ENCODE results near the gene GNA15.
"Not testable (repeated sequence)": the region's sequence is repeated elsewhere in the genome, so short reads cannot be mapped to it uniquely, and the experiment has no call there.

The GNA15 gene

DNA sequence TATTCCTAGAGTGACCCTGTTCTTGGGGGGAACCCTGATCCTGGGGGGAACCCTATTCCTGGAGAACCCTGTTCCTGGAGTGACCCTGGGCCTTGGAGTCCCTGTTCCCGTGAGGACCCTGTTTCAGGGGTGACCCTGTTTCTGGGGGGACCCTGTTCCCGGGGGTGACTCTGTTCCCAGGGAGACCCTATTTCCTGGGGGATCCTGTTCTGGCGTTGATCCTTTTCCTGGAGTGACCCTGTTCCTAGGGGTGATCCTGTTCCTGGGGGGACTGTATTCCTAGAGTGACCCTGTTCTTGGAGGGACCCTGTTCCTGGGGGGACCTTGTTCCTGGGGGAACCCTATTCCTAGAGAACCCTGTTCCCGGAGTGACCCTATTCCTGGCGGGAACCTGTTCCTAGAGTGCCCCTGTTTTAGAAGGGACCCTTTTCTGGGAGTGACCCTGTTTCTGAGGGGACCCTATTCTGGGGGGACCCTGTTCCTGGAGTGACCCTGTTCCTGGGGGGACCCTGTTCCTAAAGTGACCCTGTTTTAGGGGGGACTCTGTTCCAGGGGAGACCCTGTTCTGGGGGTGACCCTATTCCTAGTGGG, 15.0 kb downstream of the GNA15 start:
- no peak for DNase-seq

- no peak for DNase-seq
Observed at GRCh38 chr19:3151563-3152418, 16.0 kb downstream of the GNA15 start.

DNA sequence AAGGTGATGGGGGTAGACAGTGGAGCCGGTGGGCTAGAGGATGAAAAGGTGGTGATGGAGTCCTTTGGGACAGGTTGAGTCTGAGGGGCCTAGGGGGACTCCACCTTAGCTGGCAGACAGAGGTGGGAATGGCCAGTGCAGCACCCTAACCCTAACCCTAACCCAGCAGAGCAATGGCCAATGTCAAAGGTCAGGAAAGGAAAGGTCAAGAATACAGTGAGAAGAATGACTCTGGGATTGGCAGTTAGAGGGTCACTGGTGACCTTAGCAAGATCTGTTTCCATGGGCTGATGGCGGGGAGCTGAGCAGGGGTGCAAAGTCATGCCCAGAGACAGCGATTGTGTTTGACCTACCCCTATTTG, 16.6 kb downstream of the GNA15 start:
- DNase-seq, result no peak

- no peak for DNase-seq
Observed at GRCh38 chr19:3153286-3154230, 17.7 kb downstream of the GNA15 start.

GRCh38 chr19:3154447-3154846, 18.6 kb downstream of the GNA15 start:
- DNase-seq, result not testable (repeated sequence)

GRCh38 chr19:3154957-3155736, 19.3 kb downstream of the GNA15 start:
- peak; percentile 30 for DNase-seq

DNA sequence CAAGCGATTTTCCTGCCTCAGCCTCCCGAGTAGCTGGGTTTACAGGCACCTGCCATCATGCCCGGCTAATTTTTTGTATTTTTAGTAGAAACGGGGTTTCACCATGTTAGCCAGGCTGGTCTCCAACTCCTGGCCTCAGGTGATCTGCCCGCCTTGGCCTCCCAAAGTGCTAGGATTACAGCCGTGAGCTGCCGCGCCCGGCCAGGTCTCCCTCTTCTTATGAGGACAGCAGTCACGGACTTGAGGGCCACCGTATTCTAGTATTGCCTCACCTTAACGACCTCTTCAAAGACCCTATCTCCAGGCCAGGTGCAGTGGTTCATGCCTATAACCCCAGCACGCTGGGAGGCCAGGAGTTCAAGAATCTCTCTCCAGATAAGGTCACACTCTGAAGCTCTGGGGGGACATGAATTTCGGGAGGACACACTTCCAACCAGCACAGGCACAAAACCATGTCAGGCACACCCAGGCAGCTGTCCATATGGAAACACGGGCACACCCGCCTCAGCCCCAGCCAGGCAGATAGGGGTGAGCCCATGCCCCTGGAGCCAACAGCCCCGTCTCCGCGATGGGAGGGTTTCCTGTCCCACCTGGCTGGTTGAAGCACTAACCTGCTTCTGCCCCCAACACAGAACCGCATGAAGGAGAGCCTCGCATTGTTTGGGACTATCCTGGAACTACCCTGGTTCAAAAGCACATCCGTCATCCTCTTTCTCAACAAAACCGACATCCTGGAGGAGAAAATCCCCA, 21.4 kb downstream of the GNA15 start:
- no peak for DNase-seq

DNA sequence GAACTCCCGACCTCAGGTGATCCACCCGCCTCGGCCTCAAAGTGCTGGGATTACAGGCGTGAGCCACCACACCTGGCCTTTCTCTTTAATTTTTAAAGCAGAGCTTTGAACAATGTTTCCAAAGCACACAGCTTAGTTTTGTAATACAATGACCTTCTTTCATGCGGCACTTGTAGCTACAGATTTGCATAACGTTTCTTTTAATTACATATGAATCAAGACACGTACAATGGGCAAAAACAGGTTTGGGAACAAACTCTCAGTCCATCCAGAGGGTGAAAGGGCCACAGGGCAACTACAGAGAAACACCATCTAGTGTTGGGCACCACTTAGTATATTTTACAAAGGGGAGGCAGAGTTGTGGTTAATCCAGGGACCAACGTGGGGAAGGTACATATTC, 23.7 kb downstream of the GNA15 start:
- no peak for DNase-seq

DNA sequence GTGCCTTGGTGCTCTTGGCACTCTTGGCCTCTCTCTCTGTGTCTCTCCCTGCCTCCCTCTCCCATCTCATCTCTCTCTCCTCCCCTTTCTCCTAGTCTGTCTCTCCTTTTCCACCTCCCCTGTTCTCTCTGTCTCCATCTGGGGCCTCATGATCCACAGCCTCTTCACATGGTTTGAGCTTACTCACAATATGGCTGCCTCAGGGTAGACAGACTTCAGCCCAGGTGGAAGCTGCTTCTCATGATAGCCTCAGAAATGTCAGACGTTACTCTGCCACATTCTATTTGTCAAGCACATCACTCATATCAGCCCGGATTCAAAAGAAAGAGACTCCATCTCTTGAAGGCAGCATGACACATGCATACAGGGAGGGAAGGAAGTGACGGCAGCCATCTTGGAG, 24.4 kb downstream of the GNA15 start:
- DNase-seq, result no peak

- DNase-seq, result no peak
Observed at GRCh38 chr19:3161453-3161852, 25.6 kb downstream of the GNA15 start.

DNA sequence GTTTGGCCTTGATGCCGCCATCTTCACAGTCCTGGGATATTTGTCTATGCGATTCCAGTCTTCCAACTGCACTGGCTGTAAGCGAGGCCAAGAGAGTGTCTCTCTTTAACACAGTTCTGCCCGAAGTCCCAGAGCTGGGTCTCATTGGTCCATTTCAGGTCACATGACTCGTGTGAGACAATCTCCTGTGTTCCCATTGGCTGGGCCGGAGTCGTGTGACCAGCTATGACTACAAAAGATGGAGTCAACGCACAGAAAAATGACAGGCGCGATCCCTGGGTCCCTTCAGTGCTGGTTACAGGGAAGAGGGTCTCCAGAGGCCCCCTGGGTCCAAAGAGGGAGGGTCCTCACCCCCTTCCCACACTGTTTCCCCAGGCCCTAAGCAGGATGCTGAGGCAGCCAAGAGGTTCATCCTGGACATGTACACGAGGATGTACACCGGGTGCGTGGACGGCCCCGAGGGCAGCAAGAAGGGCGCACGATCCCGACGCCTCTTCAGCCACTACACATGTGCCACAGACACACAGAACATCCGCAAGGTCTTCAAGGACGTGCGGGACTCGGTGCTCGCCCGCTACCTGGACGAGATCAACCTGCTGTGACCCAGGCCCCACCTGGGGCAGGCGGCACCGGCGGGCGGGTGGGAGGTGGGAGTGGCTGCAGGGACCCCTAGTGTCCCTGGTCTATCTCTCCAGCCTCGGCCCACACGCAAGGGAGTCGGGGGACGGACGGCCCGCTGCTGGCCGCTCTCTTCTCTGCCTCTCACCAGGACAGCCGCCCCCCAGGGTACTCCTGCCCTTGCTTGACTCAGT, 26.8 kb downstream of the GNA15 start:
- no peak for DNase-seq

DNA sequence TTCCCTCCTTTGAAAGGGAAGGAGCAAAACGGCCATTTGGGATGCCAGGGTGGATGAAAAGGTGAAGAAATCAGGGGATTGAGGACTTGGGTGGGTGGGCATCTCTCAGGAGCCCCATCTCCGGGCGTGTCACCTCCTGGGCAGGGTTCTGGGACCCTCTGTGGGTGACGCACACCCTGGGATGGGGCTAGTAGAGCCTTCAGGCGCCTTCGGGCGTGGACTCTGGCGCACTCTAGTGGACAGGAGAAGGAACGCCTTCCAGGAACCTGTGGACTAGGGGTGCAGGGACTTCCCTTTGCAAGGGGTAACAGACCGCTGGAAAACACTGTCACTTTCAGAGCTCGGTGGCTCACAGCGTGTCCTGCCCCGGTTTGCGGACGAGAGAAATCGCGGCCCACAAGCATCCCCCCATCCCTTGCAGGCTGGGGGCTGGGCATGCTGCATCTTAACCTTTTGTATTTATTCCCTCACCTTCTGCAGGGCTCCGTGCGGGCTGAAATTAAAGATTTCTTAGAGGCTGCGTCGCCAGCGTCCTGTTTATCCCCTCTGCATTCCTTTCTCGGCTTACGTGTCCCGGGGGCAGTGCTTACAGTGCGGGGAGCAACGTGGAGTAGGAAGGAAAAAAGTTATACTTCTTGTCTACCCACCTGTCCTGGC, 27.5 kb downstream of the GNA15 start:
- DNase-seq, result peak; percentile 67

- no peak for DNase-seq
Observed at GRCh38 chr19:3163943-3164342, 28.1 kb downstream of the GNA15 start.

DNA sequence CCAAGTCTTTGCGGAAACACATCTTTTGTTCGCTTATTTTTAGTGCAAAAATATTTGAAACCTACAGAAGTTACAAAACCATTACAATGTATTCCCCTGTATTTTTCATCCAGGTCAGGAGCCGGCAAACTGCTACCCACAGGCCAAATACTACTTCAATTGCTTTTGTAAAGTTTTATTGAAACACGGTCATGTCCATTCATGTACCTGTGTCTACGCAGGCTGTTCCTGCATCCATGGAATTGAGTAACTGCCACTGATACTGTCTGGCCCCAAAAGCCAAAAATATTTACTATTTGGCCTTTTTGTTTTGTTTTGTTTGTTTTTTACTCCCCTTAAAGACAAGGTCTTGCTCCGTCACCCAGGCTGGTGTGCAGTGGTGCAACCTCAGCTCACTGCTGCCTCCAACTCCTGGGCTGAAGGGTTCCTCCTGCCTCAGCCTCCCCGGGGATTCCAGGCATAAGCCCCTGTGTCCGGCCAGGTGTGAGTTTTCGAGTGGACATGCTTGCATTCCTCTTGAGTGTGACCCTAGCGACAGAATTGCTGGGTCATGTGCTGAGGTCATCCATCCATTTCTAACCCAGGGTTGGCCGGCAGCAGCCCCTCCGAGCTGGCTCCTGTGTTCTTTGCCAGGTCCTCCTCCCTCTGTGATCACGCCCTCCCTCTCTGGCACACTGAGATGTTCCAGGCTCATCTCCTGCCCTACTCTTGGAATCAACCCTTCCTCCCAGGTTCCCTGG, 31.9 kb downstream of the GNA15 start:
- no peak for DNase-seq

GRCh38 chr19:3171894-3172672, 36.2 kb downstream of the GNA15 start:
- no peak for DNase-seq

GRCh38 chr19:3172673-3173000, 36.8 kb downstream of the GNA15 start:
- DNase-seq, result not testable (repeated sequence)

DNA sequence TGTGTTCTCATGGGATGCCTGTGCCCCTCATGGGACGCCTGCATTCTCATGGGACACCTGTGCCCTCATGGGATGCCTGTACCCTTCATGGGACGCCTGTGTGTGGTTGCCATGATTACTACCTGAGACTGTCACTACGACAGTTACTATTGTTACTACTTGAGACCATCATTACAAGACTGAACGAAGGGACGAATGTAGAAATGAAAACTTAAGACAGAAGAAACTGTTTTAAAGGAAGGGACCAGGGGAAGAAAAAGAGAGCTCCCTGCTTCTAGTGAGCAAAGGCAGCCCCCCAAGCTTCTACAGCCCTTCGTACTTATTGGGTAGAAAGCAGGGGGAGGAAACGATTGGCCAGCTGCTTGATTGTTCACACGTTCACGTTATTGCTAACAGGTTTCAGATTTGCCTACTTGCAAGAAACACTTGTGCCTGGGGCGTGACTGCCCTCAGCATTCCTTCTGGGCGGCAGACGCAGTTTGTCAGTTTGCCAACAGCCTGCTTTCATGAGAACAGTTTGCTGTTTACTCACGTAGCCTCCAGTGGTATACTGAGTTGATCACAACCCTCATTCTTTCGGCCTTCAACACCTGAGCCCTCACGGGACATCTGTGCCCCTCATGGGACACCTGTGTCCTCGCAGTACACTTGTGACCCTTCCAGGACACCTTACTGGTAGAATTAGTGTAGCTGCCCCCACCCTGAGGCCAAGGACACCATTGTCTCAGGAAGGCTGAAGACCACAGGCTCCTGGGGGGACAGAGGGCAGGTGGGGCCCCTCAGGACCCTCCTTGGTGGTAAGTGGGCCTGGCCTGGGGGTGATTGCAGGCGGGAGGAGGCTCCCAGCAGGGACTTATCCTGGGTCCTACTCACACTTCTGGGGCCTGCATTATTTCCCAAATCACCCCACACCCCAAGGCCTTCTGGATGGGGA, 40.2 kb downstream of the GNA15 start:
- DNase-seq, result no peak
